Mucosa of descending colon (tissue), 3 donors: ENCODE measurements around the gene DLG1. TPM values are rescaled to one million over a fixed set of nuclear protein-coding genes. Genes with fewer than 3 reads are reported as not detected.

Experiments
- ATAC-seq: fragments of 200-7000 bp; cut with Tn5 transposase; one replicate; pipeline ENCODE4 v1.9.1; 2020; ENCODE audit warnings: mild to moderate bottlenecking, moderate library complexity
- DNase-seq, 3 donors: peaks; one replicate each; pipeline ENCODE4 v3.0.0-alpha.2; 2020
- H3K36me3 ChIP-seq: fragments of 200-600 bp; one replicate; pipeline ENCODE4 v1.8.0; 2021; ENCODE audit warnings: low read depth, mild to moderate bottlenecking
- H3K4me1 ChIP-seq: fragments of 200-600 bp; one replicate; pipeline ENCODE4 v1.8.0; 2021; ENCODE audit warnings: low read depth, mild to moderate bottlenecking
- H3K4me3 ChIP-seq: fragments of 200-600 bp; one replicate; pipeline ENCODE4 v1.8.0; 2021; ENCODE audit warnings: mild to moderate bottlenecking
- H3K9me3 ChIP-seq: fragments of 200-600 bp; one replicate; pipeline ENCODE4 v1.8.0; 2021; ENCODE audit warnings: mild to moderate bottlenecking
- intact Hi-C, 2 donors: fragments of 100-400 bp; cut with DNase I in 1 of 2; cut with micrococcal nuclease in 1 of 2; formaldehyde crosslinking; loops; one replicate each; pipeline versions ENCODE4 v1.11.0 to v1.11.1; 2022; cut with DNase I, micrococcal nuclease
- total RNA-seq, 3 donors: library from RNA; stranded (reverse); fragmentation: NEBNext Ultra II Directional in 2 of 3; extraction: Animal tissue kit (Norgen Biotek cat#: 25700) in 2 of 3; gene quantifications; one replicate each; pipeline versions ENCODE4 v1.2.1 to v1.2.4, GENCODE V29; 2021 to 2023
- TF ChIP-seq, protein P1 (sequence below): fragments of 200-600 bp; IDR thresholded peaks from one replicate; pipeline ENCODE4 v1.8.0; 2022; ENCODE audit warnings: antibody characterized with exemption, mild to moderate bottlenecking
- donor health status: DM: no; HTN: no; CAD: no; lungs with moderate emphysema.
- donor health status: DM: no; HTN: no; CAD: no.
- donor health status: DM: no; HTN: yes; CAD: no.

The DLG1 gene
- total RNA-seq, 3 donors from 2014 or later, result 107 to 163 (median 134) TPM

DNA sequence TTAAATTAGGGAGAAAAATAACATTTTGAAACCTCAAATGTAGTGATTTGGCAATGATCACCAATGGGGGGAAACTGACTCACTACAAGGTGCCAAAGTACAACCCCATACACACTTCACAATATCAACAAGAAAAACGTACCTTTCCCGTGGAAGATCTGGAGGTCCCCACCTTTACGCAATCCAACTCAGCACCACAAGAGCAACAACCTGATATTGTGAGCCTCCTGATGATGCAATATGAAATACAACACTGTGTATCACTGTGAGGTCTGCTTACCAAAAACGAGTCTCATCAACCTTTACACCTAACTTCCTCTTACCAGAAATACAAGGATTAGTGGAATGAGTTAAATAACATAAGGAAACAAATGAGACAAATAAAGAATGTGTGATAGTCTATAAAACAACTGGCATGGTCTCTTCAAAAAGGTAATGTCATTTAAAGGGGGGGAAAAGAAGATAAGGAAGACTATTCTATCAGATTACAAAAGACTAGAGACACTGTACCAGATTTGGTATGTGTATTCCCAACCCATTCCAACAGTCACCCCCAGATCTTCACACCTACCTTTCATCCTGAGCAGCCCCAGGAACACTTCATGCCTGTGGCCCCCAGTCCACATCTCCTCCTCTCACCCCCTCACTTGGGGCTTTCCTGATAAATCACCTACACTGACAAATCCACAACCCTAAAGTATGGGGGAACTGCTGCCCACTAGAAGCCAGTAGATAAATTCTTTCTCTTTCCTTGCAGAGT is 27.7 kb downstream of the DLG1 start:
- no peak for ATAC-seq
- intact Hi-C loops, result no loop called here
- no peak for DNase-seq
- Histone ChIP-seq H3K36me3 (no peaks in the 10 kb centered on the region), H3K4me3 (no peak overlapping the region), H3K9me3 (no peaks in the 10 kb centered on the region), H3K4me1 (no peaks in the 10 kb centered on the region)
- TF ChIP-seq, protein P1, sequence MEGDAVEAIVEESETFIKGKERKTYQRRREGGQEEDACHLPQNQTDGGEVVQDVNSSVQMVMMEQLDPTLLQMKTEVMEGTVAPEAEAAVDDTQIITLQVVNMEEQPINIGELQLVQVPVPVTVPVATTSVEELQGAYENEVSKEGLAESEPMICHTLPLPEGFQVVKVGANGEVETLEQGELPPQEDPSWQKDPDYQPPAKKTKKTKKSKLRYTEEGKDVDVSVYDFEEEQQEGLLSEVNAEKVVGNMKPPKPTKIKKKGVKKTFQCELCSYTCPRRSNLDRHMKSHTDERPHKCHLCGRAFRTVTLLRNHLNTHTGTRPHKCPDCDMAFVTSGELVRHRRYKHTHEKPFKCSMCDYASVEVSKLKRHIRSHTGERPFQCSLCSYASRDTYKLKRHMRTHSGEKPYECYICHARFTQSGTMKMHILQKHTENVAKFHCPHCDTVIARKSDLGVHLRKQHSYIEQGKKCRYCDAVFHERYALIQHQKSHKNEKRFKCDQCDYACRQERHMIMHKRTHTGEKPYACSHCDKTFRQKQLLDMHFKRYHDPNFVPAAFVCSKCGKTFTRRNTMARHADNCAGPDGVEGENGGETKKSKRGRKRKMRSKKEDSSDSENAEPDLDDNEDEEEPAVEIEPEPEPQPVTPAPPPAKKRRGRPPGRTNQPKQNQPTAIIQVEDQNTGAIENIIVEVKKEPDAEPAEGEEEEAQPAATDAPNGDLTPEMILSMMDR, result no peak

DNA sequence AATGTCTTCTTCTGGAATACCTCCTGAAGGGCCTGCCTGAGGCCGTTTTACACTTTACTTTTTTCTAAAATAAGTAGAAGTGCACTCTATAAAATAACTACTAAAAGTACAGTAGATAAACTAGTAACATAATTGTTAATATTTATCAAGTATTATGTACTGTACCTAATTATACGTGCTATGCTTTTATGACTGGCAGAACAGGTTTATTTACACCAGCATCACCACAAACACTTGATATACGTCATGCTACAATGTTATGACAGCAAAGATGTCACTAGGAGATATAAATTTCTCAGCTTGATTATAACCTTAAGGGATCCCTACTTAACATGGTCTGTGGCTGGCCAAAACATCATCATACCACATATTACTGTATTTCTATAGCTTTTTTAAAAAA is 29.4 kb downstream of the DLG1 start:
- TF ChIP-seq, protein P1, result no peak
- ATAC-seq (no peak), DNase-seq (no peak)
- no peak overlapping the region for H3K4me3 ChIP-seq
- H3K9me3 ChIP-seq, result no peaks in the 10 kb centered on the region
- no peaks in the 10 kb centered on the region for H3K36me3 ChIP-seq
- no peaks in the 10 kb centered on the region for H3K4me1 ChIP-seq
- intact Hi-C loops, result no loop called here

DNA sequence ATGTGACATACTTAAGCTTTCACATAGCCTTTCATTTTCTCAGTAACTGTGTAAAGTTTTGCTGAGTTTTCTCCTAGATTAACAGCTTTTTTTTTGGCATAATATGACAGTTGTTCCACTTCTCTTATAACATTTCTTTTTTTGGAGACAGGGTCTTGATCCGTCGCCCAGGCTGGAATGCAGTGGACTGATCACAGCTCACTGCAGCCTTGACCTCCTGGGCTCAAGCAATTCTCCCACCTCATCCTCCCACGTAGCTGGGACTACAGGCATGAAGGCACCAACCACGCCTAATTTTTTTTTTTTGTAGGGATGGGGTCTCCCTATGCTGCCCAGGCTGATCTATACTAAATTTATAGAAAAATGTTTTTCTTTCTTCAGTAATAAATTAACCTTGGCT is 30.1 kb downstream of the DLG1 start:
- H3K4me3 ChIP-seq, result no peak overlapping the region
- DNase-seq (no peak), ATAC-seq (no peak)
- H3K4me1 ChIP-seq, result no peaks in the 10 kb centered on the region
- TF ChIP-seq, protein P1, result no peak
- no peaks in the 10 kb centered on the region for H3K9me3 ChIP-seq
- intact Hi-C loops, result no loop called here
- H3K36me3 ChIP-seq, result no peaks in the 10 kb centered on the region

DNA sequence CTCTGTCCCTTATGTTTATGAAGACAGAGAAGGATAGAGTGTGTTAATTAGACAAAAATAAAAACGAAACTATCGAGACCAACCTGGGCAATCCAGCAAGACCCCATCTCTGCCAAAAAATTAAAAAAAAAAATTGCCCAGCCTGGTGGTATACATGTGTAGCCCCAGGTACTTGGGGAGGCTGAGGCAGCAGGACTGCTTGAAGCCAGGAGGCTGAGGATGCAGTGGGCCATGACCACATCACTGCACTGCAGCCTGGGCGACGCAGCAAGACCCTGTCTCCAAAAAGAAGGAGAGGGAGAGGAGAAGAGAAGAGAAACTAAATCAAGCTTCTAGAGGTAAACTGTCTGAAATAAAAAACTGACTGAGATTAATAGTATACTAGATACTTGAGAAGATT is 32.1 kb downstream of the DLG1 start:
- ATAC-seq (no peak), DNase-seq (no peak)

DNA sequence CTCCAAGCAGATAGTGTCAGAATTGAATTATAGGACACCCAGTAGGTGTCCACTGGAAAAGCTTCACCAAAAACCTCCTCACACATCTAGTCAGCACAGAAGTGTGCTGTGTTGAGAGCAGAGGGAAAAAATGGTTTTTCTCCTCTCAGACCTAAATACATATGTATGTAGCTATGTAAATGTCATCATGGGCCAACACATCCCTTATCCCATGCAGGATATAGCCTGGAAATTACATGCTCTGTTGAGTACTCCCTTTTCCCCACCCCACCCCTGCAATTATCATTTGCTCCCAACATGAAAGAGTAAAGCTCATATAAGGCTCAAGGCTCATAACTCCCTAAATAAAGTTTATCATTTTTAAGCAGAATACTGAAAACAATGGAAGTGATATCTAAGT is 35.7 kb downstream of the DLG1 start:
- intact Hi-C loops, result no loop called here
- no peak for ATAC-seq
- no peak for DNase-seq
- TF ChIP-seq, protein P1, result no peak
- H3K4me3 ChIP-seq, result no peak overlapping the region
- no peaks in the 10 kb centered on the region for H3K4me1 ChIP-seq
- no peaks in the 10 kb centered on the region for H3K36me3 ChIP-seq
- no peaks in the 10 kb centered on the region for H3K9me3 ChIP-seq

More for the DNA sequence above, 32.1 kb downstream of the DLG1 start:
- Histone ChIP-seq H3K4me3 (no peak overlapping the region), H3K9me3 (no peaks in the 10 kb centered on the region), H3K36me3 (no peaks in the 10 kb centered on the region), H3K4me1 (no peaks in the 10 kb centered on the region)
- intact Hi-C loops, result no loop called here
- TF ChIP-seq, protein P1, result no peak

DNA sequence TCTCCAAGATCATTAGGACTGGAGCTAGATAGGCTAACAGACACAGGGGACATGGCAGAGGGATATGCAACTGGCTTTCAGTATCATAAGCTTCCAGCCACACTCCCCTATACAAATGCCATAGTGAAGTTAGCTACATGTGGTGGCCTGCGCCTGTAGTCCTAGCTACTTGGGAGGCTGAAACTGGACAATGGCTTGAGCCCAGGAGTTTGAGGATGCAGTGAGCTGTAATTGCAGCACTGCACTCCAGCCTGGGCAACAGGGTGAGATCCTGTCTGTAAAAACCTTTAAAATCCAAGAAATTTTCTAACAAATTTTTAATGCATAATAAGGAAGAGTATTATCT is 37.3 kb downstream of the DLG1 start:
- intact Hi-C loops, result no loop called here
- Histone ChIP-seq H3K9me3 (no peaks in the 10 kb centered on the region), H3K4me1 (no peaks in the 10 kb centered on the region), H3K4me3 (no peak overlapping the region), H3K36me3 (no peaks in the 10 kb centered on the region)
- no peak for ATAC-seq
- TF ChIP-seq, protein P1, result no peak
- no peak for DNase-seq
